HCT116 (cell line): Measurements from ENCODE around the gene PKP1. TPM values are rescaled to one million over a fixed set of nuclear protein-coding genes. Genes with fewer than 3 reads are reported as not detected.

Experiments
- ATAC-seq: fragments of 200-7000 bp; cut with Tn5 transposase; 2 replicates; pipeline ENCODE4 v1.9.1; 2020; ENCODE audit warnings: mild to moderate bottlenecking, moderate library complexity
- BruUV-seq: library from RNA; stranded (reverse); fragments of 400-500 nt; replicated peaks from 2 replicates; lab custom pipeline; 2021; lab: Mats Ljungman, UMichigan
- CTCF ChIA-PET: fragments of 300-600 bp; sonication (Branson Sonifier 250); formaldehyde crosslinking; loops from one replicate; lab custom pipeline; 2021; ENCODE audit warnings: antibody characterized with exemption; lab: Charles Lee
- POLR2A ChIA-PET: fragments of 300-600, 350-600 bp; sonication (Branson Sonifier 250); formaldehyde crosslinking; loops from one replicate; lab custom pipeline; 2021; ENCODE audit warnings: antibody characterized with exemption; lab: Charles Lee
- RAD21 ChIA-PET, 2 experiments: fragments of 300-600 bp; sonication (Branson Sonifier 250); formaldehyde crosslinking; loops; one replicate each; lab custom pipeline; 2023; ENCODE audit warnings: low total read pairs in 2 of 2; ENCODE audit not compliant: uncharacterized antibody in 2 of 2, unreplicated experiment in 2 of 2, low non-redundant PET in 1 of 2; lab: Charles Lee
- DNase-seq: peaks from one replicate; pipeline ENCODE4 v3.0.0-alpha.2; 2010; ENCODE audit warnings: low read depth, low spot score
- H2AFZ ChIP-seq: fragments of 200-600 bp; shearing (Covaris generic), sonication (generic); 2 replicates; pipeline ENCODE4 v1.6.1; 2017; ENCODE audit warnings: low read depth, mixed run types, mixed read lengths, antibody characterized with exemption, low read length; ENCODE audit not compliant: poor library complexity, severe bottlenecking
- H3K27ac ChIP-seq: 2 replicates; pipeline ENCODE4 v1.5.1; 2012; ENCODE audit warnings: low read depth, low read length
- H3K27me3 ChIP-seq: fragments of 200-600 bp; sonication (generic); 2 replicates; pipeline ENCODE4 v1.6.1; 2016; ENCODE audit warnings: mixed run types, low read length, mixed read lengths; ENCODE audit not compliant: insufficient read depth
- H3K36me3 ChIP-seq, 2 experiments: fragments of 200-500 bp in 1 of 2; fragments of 200-600 bp in 1 of 2; sonication (Bioruptor generic) in 1 of 2; sonication (generic) in 1 of 2; 2 replicates each; pipeline versions ENCODE4 v1.5.1 to v1.6.1; 2014 to 2016; ENCODE audit warnings: low read length in 2 of 2, inconsistent platforms in 1 of 2, mixed read lengths in 1 of 2, mixed run types in 1 of 2; ENCODE audit not compliant: insufficient read depth in 2 of 2, control insufficient read depth in 1 of 2
- H3K4me1 ChIP-seq, 2 experiments: fragments of 200-600 bp in 1 of 2; sonication (generic) in 1 of 2; 2 replicates each; pipeline versions ENCODE4 v1.5.1 to v1.6.1; 2012 to 2017; ENCODE audit warnings: low read length in 2 of 2, inconsistent platforms in 1 of 2, mild to moderate bottlenecking in 1 of 2, mixed read lengths in 1 of 2, mixed run types in 1 of 2, moderate library complexity in 1 of 2; ENCODE audit not compliant: insufficient read depth in 2 of 2, control insufficient read depth in 1 of 2
- H3K4me2 ChIP-seq: fragments of 200-600 bp; sonication (generic); 2 replicates; pipeline ENCODE4 v1.6.1; 2017; ENCODE audit warnings: mixed run types, low read length, mixed read lengths
- H3K4me3 ChIP-seq, 2 experiments: fragments of 200-600 bp in 1 of 2; sonication (generic) in 1 of 2; replicated peaks in 1 of 2; 2 replicates each; pipeline ENCODE4 v1.5.1; 2011 to 2016; ENCODE audit warnings: low read length in 2 of 2, control low read depth in 1 of 2, low read depth in 1 of 2, mild to moderate bottlenecking in 1 of 2, mixed read lengths in 1 of 2, mixed run types in 1 of 2
- H3K79me2 ChIP-seq: fragments of 200-600 bp; sonication (generic); 2 replicates; pipeline ENCODE4 v1.6.1; 2017; ENCODE audit warnings: mild to moderate bottlenecking, mixed run types, low read length, moderate library complexity, mixed read lengths; ENCODE audit not compliant: insufficient read depth
- H3K9ac ChIP-seq: fragments of 200-600 bp; sonication (generic); 2 replicates; pipeline ENCODE4 v1.6.1; 2016; ENCODE audit warnings: low read length, mixed read lengths
- H3K9me2 ChIP-seq: fragments of 200-600 bp; sonication (generic), shearing (Covaris generic); 2 replicates; pipeline ENCODE4 v1.6.1; 2017; ENCODE audit warnings: mixed run types, mild to moderate bottlenecking, moderate library complexity; ENCODE audit not compliant: insufficient read depth
- H3K9me3 ChIP-seq, 2 experiments: fragments of 200-500 bp in 1 of 2; fragments of 200-600 bp in 1 of 2; sonication (Bioruptor generic) in 1 of 2; sonication (generic) in 1 of 2; 2 replicates each; pipeline ENCODE4 v1.6.1; 2014 to 2017; ENCODE audit warnings: low read length in 2 of 2, mixed read lengths in 2 of 2, inconsistent platforms in 1 of 2, low read depth in 1 of 2, mild to moderate bottlenecking in 1 of 2, mixed run types in 1 of 2, moderate library complexity in 1 of 2; ENCODE audit not compliant: control insufficient read depth in 1 of 2, insufficient read depth in 1 of 2
- H4K20me1 ChIP-seq: fragments of 200-600 bp; sonication (generic), shearing (Covaris generic); 2 replicates; pipeline ENCODE4 v1.6.1; 2017; ENCODE audit warnings: mixed run types, mild to moderate bottlenecking, moderate library complexity; ENCODE audit not compliant: insufficient read depth
- ATF3 ChIP-seq: IDR thresholded peaks from 2 replicates; pipeline ENCODE4 v1.6.1; 2012
- CEBPB ChIP-seq: IDR thresholded peaks from 2 replicates; pipeline ENCODE4 v1.6.1; 2012; ENCODE audit warnings: low read depth
- EGR1 ChIP-seq: IDR thresholded peaks from 2 replicates; pipeline ENCODE4 v1.6.1; 2012; ENCODE audit warnings: low read depth
- ELF1 ChIP-seq: IDR thresholded peaks from 2 replicates; pipeline ENCODE4 v1.6.1; 2012; ENCODE audit warnings: low read depth, borderline replicate concordance
- EZH2phosphoT487 ChIP-seq: fragments of 200-600 bp; IDR thresholded peaks from 2 replicates; pipeline ENCODE4 v1.6.1; 2018; ENCODE audit warnings: antibody characterized with exemption, borderline replicate concordance
- FOSL1 ChIP-seq: IDR thresholded peaks from 2 replicates; pipeline ENCODE4 v1.6.1; 2012; ENCODE audit warnings: low read depth
- JUND ChIP-seq: IDR thresholded peaks from 2 replicates; pipeline ENCODE4 v1.6.1; 2012
- RAD21 ChIP-seq: IDR thresholded peaks from 2 replicates; pipeline ENCODE4 v1.6.1; 2012; ENCODE audit warnings: low read depth, mild to moderate bottlenecking
- REST ChIP-seq: IDR thresholded peaks from 2 replicates; pipeline ENCODE4 v1.6.1; 2012; ENCODE audit warnings: low read depth
- SIN3A ChIP-seq: IDR thresholded peaks from 2 replicates; pipeline ENCODE4 v1.6.1; 2012; ENCODE audit warnings: low read depth
- SP1 ChIP-seq: IDR thresholded peaks from 2 replicates; pipeline ENCODE4 v1.6.1; 2012; ENCODE audit warnings: low read depth
- ZNF274 ChIP-seq: fragments of 200-500 bp; sonication (Bioruptor generic); IDR thresholded peaks from 2 replicates; pipeline ENCODE4 v1.6.1; 2014; ENCODE audit warnings: mild to moderate bottlenecking, low read depth, low read length, inconsistent platforms
- intact Hi-C: fragments of 100-400 bp; cut with micrococcal nuclease; formaldehyde crosslinking; loops from 2 replicates; pipeline ENCODE4 v1.10.0; 2022
- total RNA-seq: library from RNA; stranded (reverse); gene quantifications from one replicate; pipeline ENCODE4 v1.2.1, GENCODE V29; 2021; ENCODE audit not compliant: unreplicated experiment

Gene PKP1
- total RNA-seq, 1 experiment from 2014 or later, result 0.07 TPM

- ChIA-PET CTCF (no interaction called here), RAD21 (no interaction called here), POLR2A (no interaction called here)
- no peaks in the 10 kb centered on the region for H3K9me2 ChIP-seq
- BruUV-seq, result no TSS peak
- intact Hi-C loops, result no loop called here
- no peak for TF ChIP-seq ZNF274
- no peak for TF ChIP-seq REST
- no peak for TF ChIP-seq CEBPB
- no peak for TF ChIP-seq SP1
- TF ChIP-seq EGR1, result no peak
- no peak for TF ChIP-seq ELF1
- TF ChIP-seq EZH2phosphoT487, result no peak
- TF ChIP-seq SIN3A, result no peak
- TF ChIP-seq FOSL1, result no peak
- no peak for TF ChIP-seq RAD21
- no peak for TF ChIP-seq JUND
- TF ChIP-seq ATF3, result no peak
- H3K9me3 ChIP-seq, result no peaks in the 10 kb centered on the region
- ATAC-seq (no peak), DNase-seq (no peak)
- no peaks in the 10 kb centered on the region for H3K79me2 ChIP-seq
- H3K4me3 ChIP-seq, result no peak overlapping the region
- no peaks in the 10 kb centered on the region for H3K27me3 ChIP-seq
- no peak overlapping the region for H3K27ac ChIP-seq
- H3K4me1 ChIP-seq, result no peaks in the 10 kb centered on the region
- H2AFZ ChIP-seq, result no peak overlapping the region
- no peak overlapping the region for H3K4me2 ChIP-seq
- H4K20me1 ChIP-seq, result no peaks in the 10 kb centered on the region
- no peaks in the 10 kb centered on the region for H3K36me3 ChIP-seq
- no peak overlapping the region for H3K9ac ChIP-seq
Measured at GRCh38 chr1:201252944-201253371, 30.3 kb upstream of the PKP1 start.
